Brain microvascular endothelial cell (primary cell): ENCODE data around the gene PCDHGA7.
"Not testable (repeated sequence)": the region's sequence is repeated elsewhere in the genome, so short reads cannot be mapped to it uniquely, and the experiment has no call there.

ENCODE experiments used
- DNase-seq: peaks from one replicate; pipeline ENCODE4 v3.0.0-alpha.2; 2020
- H3K27ac ChIP-seq: fragments of 250-450 bp; sonication (Bioruptor Pico); 2 replicates; pipeline ENCODE4 v1.5.1; 2020; ENCODE audit warnings: mild to moderate bottlenecking, moderate library complexity
- H3K27me3 ChIP-seq: fragments of 250-450 bp; sonication (Bioruptor Pico); replicated peaks from 2 replicates; pipeline ENCODE4 v1.5.1; 2020; ENCODE audit warnings: mild to moderate bottlenecking
- H3K36me3 ChIP-seq: fragments of 250-450 bp; sonication (Bioruptor Pico); replicated peaks from 2 replicates; pipeline ENCODE4 v1.5.1; 2020; ENCODE audit warnings: mild to moderate bottlenecking
- H3K4me3 ChIP-seq: 2 replicates; pipeline ENCODE4 v1.5.1; 2011; ENCODE audit warnings: low read depth, mild to moderate bottlenecking, control low read depth, low read length, moderate library complexity
- in situ Hi-C: cut with HindIII; loops from 2 replicates; pipeline ENCODE4 v1.10.0; 2017; ENCODE audit warnings: low sequenced_read_pairs, low pct_ligation_motif_present
- TF ChIP-seq, protein P1 (sequence below): IDR thresholded peaks from 2 replicates; pipeline ENCODE4 v1.5.1; 2011; ENCODE audit warnings: low read depth, mild to moderate bottlenecking, moderate library complexity, low read length, control low read depth, inconsistent platforms; ENCODE audit errors: missing control alignments

Gene PCDHGA7

DNA sequence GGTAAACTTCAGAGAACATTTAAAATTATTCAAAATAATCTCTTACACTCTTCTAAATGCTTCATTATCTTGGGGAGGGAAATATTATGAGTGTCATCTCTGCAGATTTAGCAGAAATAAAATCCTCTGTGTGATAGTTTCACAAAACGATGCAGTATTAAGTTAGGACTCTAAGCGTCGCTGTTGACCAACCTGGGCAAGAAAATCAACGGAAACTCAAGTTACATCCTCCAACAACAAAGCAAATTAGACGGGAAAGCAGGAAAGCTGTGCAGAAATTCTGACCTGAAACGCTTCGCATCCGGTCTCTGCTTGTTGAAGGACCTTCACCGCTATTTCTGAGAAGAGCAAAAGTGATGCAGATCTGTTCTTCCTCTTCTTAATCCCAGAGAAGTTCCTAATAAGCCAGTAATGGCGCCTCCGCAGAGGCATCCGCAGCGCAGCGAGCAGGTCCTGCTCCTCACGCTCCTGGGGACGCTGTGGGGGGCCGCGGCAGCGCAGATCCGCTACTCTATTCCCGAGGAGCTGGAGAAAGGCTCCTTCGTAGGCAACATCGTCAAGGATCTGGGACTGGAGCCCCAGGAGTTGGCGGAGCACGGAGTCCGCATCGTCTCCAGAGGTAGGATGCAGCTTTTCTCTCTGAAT lies 8.7 kb upstream of the PCDHGA7 start, which contains the start of gene PCDHGA6:
Gene PCDHGA6 (plus strand): TSS at position 219 of the 645 bp plus-strand sequence. CDS start 193 bp downstream, at position 412.
- no peaks in the 10 kb centered on the region for H3K27me3 ChIP-seq
- TF ChIP-seq, protein P1, sequence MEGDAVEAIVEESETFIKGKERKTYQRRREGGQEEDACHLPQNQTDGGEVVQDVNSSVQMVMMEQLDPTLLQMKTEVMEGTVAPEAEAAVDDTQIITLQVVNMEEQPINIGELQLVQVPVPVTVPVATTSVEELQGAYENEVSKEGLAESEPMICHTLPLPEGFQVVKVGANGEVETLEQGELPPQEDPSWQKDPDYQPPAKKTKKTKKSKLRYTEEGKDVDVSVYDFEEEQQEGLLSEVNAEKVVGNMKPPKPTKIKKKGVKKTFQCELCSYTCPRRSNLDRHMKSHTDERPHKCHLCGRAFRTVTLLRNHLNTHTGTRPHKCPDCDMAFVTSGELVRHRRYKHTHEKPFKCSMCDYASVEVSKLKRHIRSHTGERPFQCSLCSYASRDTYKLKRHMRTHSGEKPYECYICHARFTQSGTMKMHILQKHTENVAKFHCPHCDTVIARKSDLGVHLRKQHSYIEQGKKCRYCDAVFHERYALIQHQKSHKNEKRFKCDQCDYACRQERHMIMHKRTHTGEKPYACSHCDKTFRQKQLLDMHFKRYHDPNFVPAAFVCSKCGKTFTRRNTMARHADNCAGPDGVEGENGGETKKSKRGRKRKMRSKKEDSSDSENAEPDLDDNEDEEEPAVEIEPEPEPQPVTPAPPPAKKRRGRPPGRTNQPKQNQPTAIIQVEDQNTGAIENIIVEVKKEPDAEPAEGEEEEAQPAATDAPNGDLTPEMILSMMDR = peak; percentile 58
- peak within 1 kb of the TSS; percentile 43 for H3K4me3 ChIP-seq
- H3K27ac ChIP-seq = no peak within 1 kb of the TSS
- in situ Hi-C loops = no loop called here
- no peaks in the 10 kb centered on the region for H3K36me3 ChIP-seq
- no peak for DNase-seq

DNA sequence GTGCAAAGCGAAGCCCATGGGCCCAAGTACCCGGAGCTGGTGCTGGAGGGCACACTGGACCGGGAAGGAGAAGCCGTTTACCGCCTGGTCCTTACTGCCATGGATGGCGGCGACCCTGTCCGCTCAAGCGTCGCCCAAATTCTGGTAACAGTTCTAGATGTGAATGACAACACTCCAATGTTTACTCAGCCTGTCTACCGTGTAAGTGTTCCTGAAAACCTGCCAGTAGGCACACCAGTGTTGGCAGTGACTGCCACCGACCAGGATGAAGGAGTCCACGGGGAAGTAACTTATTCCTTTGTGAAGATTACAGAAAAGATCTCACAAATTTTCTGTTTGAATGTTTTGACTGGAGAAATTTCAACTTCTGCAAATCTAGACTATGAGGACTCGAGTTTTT lies 7.9 kb upstream of the PCDHGA7 start:
- in situ Hi-C loops = no loop called here
- no peaks in the 10 kb centered on the region for H3K27me3 ChIP-seq
- H3K4me3 ChIP-seq = no peak overlapping the region
- no peak overlapping the region for H3K27ac ChIP-seq
- no peak for DNase-seq
- TF ChIP-seq, protein P1 = no peak
- H3K36me3 ChIP-seq = no peaks in the 10 kb centered on the region

DNA sequence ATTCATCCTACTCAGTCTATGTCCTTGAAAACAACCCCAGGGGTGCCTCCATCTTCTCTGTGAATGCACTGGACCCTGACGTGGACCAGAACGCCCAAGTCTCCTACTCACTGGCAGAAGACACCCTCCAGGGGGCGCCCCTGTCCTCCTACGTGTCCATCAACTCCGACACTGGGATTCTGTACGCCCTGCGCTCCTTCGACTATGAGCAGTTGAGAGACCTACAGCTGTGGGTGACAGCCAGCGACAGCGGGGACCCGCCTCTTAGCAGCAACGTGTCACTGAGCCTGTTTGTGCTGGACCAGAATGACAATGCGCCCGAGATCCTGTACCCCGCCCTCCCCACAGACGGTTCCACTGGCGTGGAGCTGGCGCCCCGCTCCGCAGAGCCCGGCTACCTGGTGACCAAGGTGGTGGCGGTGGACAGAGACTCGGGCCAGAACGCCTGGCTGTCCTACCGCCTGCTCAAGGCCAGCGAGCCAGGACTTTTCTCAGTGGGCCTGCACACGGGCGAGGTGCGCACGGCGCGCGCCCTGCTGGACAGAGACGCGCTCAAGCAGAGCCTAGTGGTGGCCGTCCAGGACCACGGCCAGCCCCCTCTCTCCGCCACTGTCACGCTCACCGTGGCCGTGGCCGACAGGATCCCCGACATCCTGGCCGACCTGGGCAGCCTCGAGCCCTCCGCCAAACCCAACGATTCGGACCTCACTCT lies 6.9 kb upstream of the PCDHGA7 start:
- H3K36me3 ChIP-seq, H3K27me3 ChIP-seq, DNase-seq, H3K27ac ChIP-seq, in situ Hi-C loops, H3K4me3 ChIP-seq: not testable (repeated sequence)

DNA sequence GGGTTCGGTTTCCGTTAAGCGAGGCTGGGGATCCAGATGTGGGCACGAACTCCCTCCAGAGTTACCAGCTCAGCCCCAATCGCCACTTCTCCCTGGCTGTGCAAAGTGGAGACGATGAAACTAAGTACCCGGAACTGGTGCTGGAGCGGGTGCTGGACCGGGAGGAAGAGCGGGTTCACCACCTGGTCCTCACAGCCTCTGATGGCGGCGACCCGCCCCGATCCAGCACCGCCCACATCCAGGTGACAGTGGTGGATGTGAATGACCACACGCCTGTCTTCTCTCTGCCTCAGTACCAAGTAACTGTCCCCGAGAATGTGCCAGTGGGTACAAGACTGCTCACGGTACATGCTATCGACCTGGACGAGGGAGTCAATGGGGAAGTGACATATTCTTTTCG lies 803 bp downstream of the PCDHGA7 start:
- Histone ChIP-seq H3K27ac (no peak overlapping the region), H3K4me3 (no peak overlapping the region), H3K36me3 (no peaks in the 10 kb centered on the region), H3K27me3 (no peaks in the 10 kb centered on the region)
- in situ Hi-C loops = no loop called here
- no peak for DNase-seq
- TF ChIP-seq, protein P1 = no peak

DNA sequence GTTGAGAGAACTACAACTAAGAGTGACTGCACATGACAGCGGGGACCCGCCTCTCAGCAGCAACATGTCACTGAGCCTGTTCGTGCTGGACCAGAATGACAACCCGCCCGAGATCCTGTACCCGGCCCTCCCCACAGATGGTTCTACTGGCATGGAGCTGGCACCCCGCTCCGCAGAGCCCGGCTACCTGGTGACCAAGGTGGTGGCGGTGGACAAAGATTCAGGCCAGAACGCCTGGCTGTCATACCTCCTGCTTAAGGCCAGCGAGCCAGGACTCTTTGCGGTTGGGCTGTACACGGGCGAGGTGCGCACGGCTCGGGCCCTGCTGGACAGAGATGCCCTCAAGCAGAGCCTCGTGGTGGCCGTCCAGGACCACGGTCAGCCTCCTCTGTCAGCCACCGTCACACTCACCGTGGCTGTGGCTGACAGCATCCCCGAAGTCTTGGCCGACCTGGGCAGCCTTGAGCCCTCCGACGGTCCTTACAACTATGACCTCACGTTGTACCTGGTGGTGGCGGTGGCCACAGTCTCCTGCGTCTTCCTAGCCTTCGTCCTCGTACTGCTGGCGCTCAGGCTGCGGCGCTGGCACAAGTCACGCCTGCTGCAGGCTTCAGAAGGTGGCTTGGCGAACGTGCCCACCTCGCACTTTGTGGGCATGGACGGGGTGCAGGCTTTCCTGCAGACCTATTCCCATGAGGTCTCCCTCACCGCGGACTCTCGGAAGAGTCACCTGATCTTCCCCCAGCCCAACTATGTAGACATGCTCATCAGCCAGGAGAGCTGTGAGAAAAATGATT lies 2.1 kb downstream of the PCDHGA7 start:
- no peaks in the 10 kb centered on the region for H3K27me3 ChIP-seq
- no peak for DNase-seq
- H3K36me3 ChIP-seq = no peaks in the 10 kb centered on the region
- H3K27ac ChIP-seq = no peak overlapping the region
- H3K4me3 ChIP-seq = no peak overlapping the region
- TF ChIP-seq, protein P1 = no peak
- in situ Hi-C loops = no loop called here
